ENCODE results near the gene BCL2L14.

Gene BCL2L14

DNA sequence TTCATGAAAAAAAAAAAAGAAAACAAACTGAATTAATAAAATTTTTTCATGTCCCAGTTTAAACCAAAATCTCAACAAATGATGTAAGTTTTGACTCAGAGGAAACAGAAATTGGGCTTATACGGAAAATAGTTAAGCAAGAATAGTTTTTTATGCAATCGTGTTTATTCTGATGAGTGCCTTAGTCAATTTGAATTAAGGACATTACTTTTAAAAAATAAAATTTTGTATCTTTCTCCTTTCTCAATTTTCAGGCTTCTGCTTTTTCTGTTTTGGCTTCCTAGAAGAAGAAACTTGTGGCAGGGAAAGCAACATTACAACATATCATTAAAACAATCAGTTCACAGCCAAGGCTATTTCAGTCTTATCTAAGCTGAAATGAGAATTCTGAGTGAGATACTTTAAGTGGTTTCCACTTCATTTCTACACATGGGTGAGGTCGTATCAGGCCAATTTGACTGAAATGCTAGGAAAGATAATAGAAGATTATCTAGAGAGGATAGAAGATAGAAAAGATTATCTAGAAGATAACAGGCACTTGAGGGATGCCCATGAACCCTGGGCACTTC lies 52.4 kb downstream of the BCL2L14 start:
- no peaks in the 10 kb centered on the region for H4K20me1 ChIP-seq (ENCODE audit: insufficient read depth, low read length)
- TF ChIP-seq, protein P1, sequence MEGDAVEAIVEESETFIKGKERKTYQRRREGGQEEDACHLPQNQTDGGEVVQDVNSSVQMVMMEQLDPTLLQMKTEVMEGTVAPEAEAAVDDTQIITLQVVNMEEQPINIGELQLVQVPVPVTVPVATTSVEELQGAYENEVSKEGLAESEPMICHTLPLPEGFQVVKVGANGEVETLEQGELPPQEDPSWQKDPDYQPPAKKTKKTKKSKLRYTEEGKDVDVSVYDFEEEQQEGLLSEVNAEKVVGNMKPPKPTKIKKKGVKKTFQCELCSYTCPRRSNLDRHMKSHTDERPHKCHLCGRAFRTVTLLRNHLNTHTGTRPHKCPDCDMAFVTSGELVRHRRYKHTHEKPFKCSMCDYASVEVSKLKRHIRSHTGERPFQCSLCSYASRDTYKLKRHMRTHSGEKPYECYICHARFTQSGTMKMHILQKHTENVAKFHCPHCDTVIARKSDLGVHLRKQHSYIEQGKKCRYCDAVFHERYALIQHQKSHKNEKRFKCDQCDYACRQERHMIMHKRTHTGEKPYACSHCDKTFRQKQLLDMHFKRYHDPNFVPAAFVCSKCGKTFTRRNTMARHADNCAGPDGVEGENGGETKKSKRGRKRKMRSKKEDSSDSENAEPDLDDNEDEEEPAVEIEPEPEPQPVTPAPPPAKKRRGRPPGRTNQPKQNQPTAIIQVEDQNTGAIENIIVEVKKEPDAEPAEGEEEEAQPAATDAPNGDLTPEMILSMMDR (IDR thresholded peaks at IDR 0.05; ENCODE audit: low read length) = no peak
- TF ChIP-seq EZH2 (IDR thresholded peaks at IDR 0.05; ENCODE audit: borderline replicate concordance, low read length) = no peak
- H3F3A ChIP-seq (ENCODE audit: insufficient read depth, low read length) = no peaks in the 10 kb centered on the region
- H3K4me2 ChIP-seq (ENCODE audit: low read length) = no peak overlapping the region
- no peaks in the 10 kb centered on the region for H3K79me2 ChIP-seq (ENCODE audit: insufficient read depth, low read length)
- no peaks in the 10 kb centered on the region for H3K36me3 ChIP-seq (ENCODE audit: insufficient read depth, low read length)
- no peak overlapping the region for H3K9ac ChIP-seq (ENCODE audit: low read length)
- no peak overlapping the region for H3K27ac ChIP-seq (ENCODE audit: low read depth, low read length, poor library complexity, severe bottlenecking)
- H3K9me3 ChIP-seq (ENCODE audit: low read length) = no peaks in the 10 kb centered on the region
- H3K4me3 ChIP-seq (ENCODE audit: low read depth, low read length, poor library complexity, severe bottlenecking) = no peak overlapping the region
- no peak overlapping the region for H2AFZ ChIP-seq (ENCODE audit: low read length)
- H3K9me2 ChIP-seq (ENCODE audit: low read depth, low read length) = no peaks in the 10 kb centered on the region
- no peaks in the 10 kb centered on the region for H3K27me3 ChIP-seq (ENCODE audit: insufficient read depth, low read length)
- H3K4me1 ChIP-seq (ENCODE audit: insufficient read depth, low read length, severe bottlenecking) = no peaks in the 10 kb centered on the region

DNA sequence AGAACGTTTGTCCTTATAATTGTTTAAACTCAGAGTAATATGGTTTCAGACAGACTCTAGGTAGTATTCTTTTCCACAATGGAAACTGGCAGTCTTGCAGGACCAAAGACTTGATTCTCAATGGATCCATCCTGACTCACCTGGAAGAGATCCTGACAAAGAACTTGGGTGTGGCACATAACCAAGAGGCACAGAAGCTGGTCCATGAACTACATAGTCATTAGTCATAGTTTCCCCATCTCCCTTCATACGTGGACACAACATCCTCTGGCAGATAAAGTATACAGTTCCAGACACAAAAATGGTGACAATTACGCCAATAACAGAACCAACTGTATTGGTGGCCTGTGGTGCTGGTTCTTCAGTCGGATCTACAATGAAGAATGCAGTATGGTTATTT lies 55.8 kb downstream of the BCL2L14 start:
- H3K27me3 ChIP-seq (ENCODE audit: insufficient read depth, low read length) = no peaks in the 10 kb centered on the region
- H3K79me2 ChIP-seq (ENCODE audit: insufficient read depth, low read length) = no peaks in the 10 kb centered on the region
- H3K4me3 ChIP-seq (ENCODE audit: low read depth, low read length, poor library complexity, severe bottlenecking) = no peak overlapping the region
- no peak overlapping the region for H2AFZ ChIP-seq (ENCODE audit: low read length)
- no peaks in the 10 kb centered on the region for H3K4me1 ChIP-seq (ENCODE audit: insufficient read depth, low read length, severe bottlenecking)
- H3K27ac ChIP-seq (ENCODE audit: low read depth, low read length, poor library complexity, severe bottlenecking) = no peak overlapping the region
- H3K9ac ChIP-seq (ENCODE audit: low read length) = no peak overlapping the region
- no peaks in the 10 kb centered on the region for H3K36me3 ChIP-seq (ENCODE audit: insufficient read depth, low read length)
- no peaks in the 10 kb centered on the region for H3K9me2 ChIP-seq (ENCODE audit: low read depth, low read length)
- no peak overlapping the region for H3K4me2 ChIP-seq (ENCODE audit: low read length)
- no peaks in the 10 kb centered on the region for H3K9me3 ChIP-seq (ENCODE audit: low read length)
- TF ChIP-seq, protein P1 (IDR thresholded peaks at IDR 0.05; ENCODE audit: low read length) = no peak
- TF ChIP-seq EZH2 (IDR thresholded peaks at IDR 0.05; ENCODE audit: borderline replicate concordance, low read length) = no peak
- no peaks in the 10 kb centered on the region for H3F3A ChIP-seq (ENCODE audit: insufficient read depth, low read length)
- no peaks in the 10 kb centered on the region for H4K20me1 ChIP-seq (ENCODE audit: insufficient read depth, low read length)

DNA sequence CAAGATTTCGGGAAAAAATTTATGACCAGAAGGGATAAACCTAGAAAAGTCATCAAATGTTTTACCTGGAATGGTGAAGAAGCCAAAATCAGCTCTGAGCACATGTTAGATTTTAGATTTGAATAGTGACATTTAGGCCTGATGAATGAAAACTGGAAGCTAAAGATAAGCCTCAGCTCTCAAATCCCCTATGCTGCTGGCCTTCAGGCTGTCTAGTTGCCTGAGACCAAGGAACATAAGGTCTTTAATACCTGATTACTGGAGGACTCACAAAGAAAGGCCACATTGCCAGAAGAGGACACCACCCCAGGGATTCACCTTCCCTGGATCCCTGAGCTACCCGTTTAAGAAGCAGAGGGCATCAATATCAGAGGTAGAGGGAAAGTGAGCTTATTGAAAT lies 56.6 kb downstream of the BCL2L14 start:
- no peaks in the 10 kb centered on the region for H3K79me2 ChIP-seq (ENCODE audit: insufficient read depth, low read length)
- H3K4me1 ChIP-seq (ENCODE audit: insufficient read depth, low read length, severe bottlenecking) = no peaks in the 10 kb centered on the region
- no peaks in the 10 kb centered on the region for H3K9me3 ChIP-seq (ENCODE audit: low read length)
- H3K4me3 ChIP-seq (ENCODE audit: low read depth, low read length, poor library complexity, severe bottlenecking) = no peak overlapping the region
- TF ChIP-seq EZH2 (IDR thresholded peaks at IDR 0.05; ENCODE audit: borderline replicate concordance, low read length) = no peak
- TF ChIP-seq, protein P1 (IDR thresholded peaks at IDR 0.05; ENCODE audit: low read length) = no peak
- H3K9me2 ChIP-seq (ENCODE audit: low read depth, low read length) = no peaks in the 10 kb centered on the region
- H3K36me3 ChIP-seq (ENCODE audit: insufficient read depth, low read length) = no peaks in the 10 kb centered on the region
- H3K27me3 ChIP-seq (ENCODE audit: insufficient read depth, low read length) = no peaks in the 10 kb centered on the region
- H3K4me2 ChIP-seq (ENCODE audit: low read length) = no peak overlapping the region
- no peak overlapping the region for H3K9ac ChIP-seq (ENCODE audit: low read length)
- H3F3A ChIP-seq (ENCODE audit: insufficient read depth, low read length) = no peaks in the 10 kb centered on the region
- H3K27ac ChIP-seq (ENCODE audit: low read depth, low read length, poor library complexity, severe bottlenecking) = no peak overlapping the region
- no peaks in the 10 kb centered on the region for H4K20me1 ChIP-seq (ENCODE audit: insufficient read depth, low read length)
- no peak overlapping the region for H2AFZ ChIP-seq (ENCODE audit: low read length)

Measured in OCI-LY1 (cell line).